Prostate gland (tissue), 2 donors: ENCODE data around the gene GAB1. TPM values are rescaled to one million over a fixed set of nuclear protein-coding genes. Genes with fewer than 3 reads are reported as not detected.

ENCODE experiments used
- DNase-seq: peaks from one replicate; pipeline ENCODE4 v3.0.0-alpha.2; 2019; ENCODE audit warnings: low spot score
- H3K27ac ChIP-seq, 2 donors: fragments of 200-600 bp; sonication (generic); 2 replicates each; pipeline ENCODE4 v1.5.1; 2017 to 2019
- H3K27me3 ChIP-seq: fragments of 200-600 bp; sonication (generic); replicated peaks from 2 replicates; pipeline ENCODE4 v1.5.1; 2019; ENCODE audit not compliant: insufficient read depth
- H3K36me3 ChIP-seq, 2 donors: fragments of 200-600 bp; sonication (generic); 1 replicate in 1 of 2; 2 replicates in 1 of 2; pipeline versions ENCODE4 v1.5.1 to v1.8.1; 2017 to 2019
- H3K4me1 ChIP-seq: fragments of 200-600 bp; sonication (generic); replicated peaks from 2 replicates; pipeline ENCODE4 v1.5.1; 2019
- H3K4me3 ChIP-seq, 2 donors: fragments of 200-600 bp; sonication (generic); 2 replicates each; pipeline ENCODE4 v1.5.1; 2017 to 2019
- H3K9me3 ChIP-seq: fragments of 200-600 bp; sonication (generic); 2 replicates; pipeline ENCODE4 v1.5.1; 2017
- POLR2A ChIP-seq: fragments of 450-650 bp; IDR thresholded peaks from one replicate; pipeline ENCODE4 v1.6.1; 2016; ENCODE audit warnings: antibody characterized with exemption, mild to moderate bottlenecking
- POLR2AphosphoS5 ChIP-seq: sonication (generic); formaldehyde crosslinking; IDR thresholded peaks from one replicate; pipeline ENCODE4 v1.6.1; 2017; ENCODE audit warnings: antibody characterized with exemption
- WGBS: methylation state at CpG from one replicate; pipeline ENCODE4 v1.1.5; 2018; 5-methylcytosine and 5-hydroxymethylcytosine counted together
- intact Hi-C: fragments of 100-400 bp; cut with DNase I; formaldehyde crosslinking; loops from one replicate; pipeline ENCODE4 v1.14.2; 2022
- total RNA-seq, 2 donors: library from RNA; depleted of rRNA; stranded (reverse); fragments of >200 nt; gene quantifications; one replicate each; pipeline ENCODE4 v1.1.0, GENCODE V29; 2016
- TF ChIP-seq, protein P1 (sequence below), 4 experiments: fragments of 200-600 bp in 2 of 4; fragments of 450-650 bp in 2 of 4; sonication (generic) in 2 of 4; IDR thresholded peaks; 1 replicate in 3 of 4; 2 replicates in 1 of 4; pipeline ENCODE4 v1.5.1; 2016 to 2019; ENCODE audit warnings: antibody characterized with exemption in 4 of 4, mild to moderate bottlenecking in 2 of 4, moderate library complexity in 2 of 4

The GAB1 gene
- total RNA-seq, 2 donors from 2014 or later: 13.7 to 61.1 TPM

DNA sequence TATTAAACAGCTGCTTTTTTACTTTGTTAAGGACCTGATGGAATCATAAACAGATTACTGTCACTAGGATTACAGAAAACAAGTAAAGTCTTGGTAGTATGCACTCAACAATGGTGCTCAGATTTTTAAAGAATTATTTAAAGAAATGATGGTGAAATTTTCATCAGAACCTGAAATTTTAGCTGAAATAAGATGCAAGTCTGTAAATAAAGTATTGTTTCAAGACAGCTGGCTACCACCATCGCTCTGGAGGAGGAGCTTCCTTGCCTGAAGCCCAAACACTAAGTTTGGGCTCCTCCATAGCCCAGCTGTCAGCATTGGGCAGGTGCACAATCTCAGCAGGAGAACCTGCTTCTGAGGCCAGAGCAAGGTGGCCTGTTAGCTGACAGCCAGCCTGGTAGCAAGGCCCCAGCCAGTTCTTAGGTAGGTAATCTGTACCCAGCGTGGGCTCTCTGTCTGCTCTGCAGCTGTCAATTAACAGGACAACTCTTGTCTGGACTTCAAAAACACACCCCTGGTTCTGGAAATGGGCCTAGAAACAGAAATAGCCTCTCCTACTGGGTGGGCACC lies 4.6 kb downstream of the GAB1 start:
- no peaks in the 10 kb centered on the region for H3K4me1 ChIP-seq
- no peak overlapping the region for H3K27ac ChIP-seq
- DNase-seq: no peak
- H3K27me3 ChIP-seq: no peaks in the 10 kb centered on the region
- 96% methylated on average over 2 of the region's 2 CpGs for WGBS
- no peak overlapping the region for H3K4me3 ChIP-seq
- no peaks in the 10 kb centered on the region for H3K36me3 ChIP-seq
- TF ChIP-seq POLR2AphosphoS5: no peak
- TF ChIP-seq, protein P1, sequence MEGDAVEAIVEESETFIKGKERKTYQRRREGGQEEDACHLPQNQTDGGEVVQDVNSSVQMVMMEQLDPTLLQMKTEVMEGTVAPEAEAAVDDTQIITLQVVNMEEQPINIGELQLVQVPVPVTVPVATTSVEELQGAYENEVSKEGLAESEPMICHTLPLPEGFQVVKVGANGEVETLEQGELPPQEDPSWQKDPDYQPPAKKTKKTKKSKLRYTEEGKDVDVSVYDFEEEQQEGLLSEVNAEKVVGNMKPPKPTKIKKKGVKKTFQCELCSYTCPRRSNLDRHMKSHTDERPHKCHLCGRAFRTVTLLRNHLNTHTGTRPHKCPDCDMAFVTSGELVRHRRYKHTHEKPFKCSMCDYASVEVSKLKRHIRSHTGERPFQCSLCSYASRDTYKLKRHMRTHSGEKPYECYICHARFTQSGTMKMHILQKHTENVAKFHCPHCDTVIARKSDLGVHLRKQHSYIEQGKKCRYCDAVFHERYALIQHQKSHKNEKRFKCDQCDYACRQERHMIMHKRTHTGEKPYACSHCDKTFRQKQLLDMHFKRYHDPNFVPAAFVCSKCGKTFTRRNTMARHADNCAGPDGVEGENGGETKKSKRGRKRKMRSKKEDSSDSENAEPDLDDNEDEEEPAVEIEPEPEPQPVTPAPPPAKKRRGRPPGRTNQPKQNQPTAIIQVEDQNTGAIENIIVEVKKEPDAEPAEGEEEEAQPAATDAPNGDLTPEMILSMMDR (IDR thresholded peaks at IDR 0.05): no peak
- no peak for TF ChIP-seq POLR2A
- intact Hi-C loops: no loop called here
- no peaks in the 10 kb centered on the region for H3K9me3 ChIP-seq

- no peaks in the 10 kb centered on the region for H3K9me3 ChIP-seq
- DNase-seq: no peak
- H3K36me3 ChIP-seq: no peaks in the 10 kb centered on the region
- no peak overlapping the region for H3K27ac ChIP-seq
- 79% methylated on average over 3 of the region's 3 CpGs for WGBS
- no peak overlapping the region for H3K4me3 ChIP-seq
- TF ChIP-seq, protein P1 (IDR thresholded peaks at IDR 0.05): no peak
- no peak for TF ChIP-seq POLR2AphosphoS5
- TF ChIP-seq POLR2A: no peak
- H3K4me1 ChIP-seq: no peaks in the 10 kb centered on the region
- intact Hi-C loops: no loop called here
- H3K27me3 ChIP-seq: no peaks in the 10 kb centered on the region
Measured at GRCh38 chr4:143343276-143343831, 6.7 kb downstream of the GAB1 start.

GRCh38 chr4:143344041-143344440 lies 7.4 kb downstream of the GAB1 start:
- no peaks in the 10 kb centered on the region for H3K9me3 ChIP-seq
- H3K36me3 ChIP-seq: no peaks in the 10 kb centered on the region
- H3K27ac ChIP-seq: no peak overlapping the region
- WGBS: 57% methylated on average over 7 of the region's 7 CpGs
- TF ChIP-seq POLR2A (no peak), POLR2AphosphoS5 (no peak)
- TF ChIP-seq, protein P1 (IDR thresholded peaks at IDR 0.05): no peak
- no peak for DNase-seq
- no peaks in the 10 kb centered on the region for H3K27me3 ChIP-seq
- H3K4me1 ChIP-seq: no peaks in the 10 kb centered on the region
- H3K4me3 ChIP-seq: no peak overlapping the region
- intact Hi-C loops: no loop called here

DNA sequence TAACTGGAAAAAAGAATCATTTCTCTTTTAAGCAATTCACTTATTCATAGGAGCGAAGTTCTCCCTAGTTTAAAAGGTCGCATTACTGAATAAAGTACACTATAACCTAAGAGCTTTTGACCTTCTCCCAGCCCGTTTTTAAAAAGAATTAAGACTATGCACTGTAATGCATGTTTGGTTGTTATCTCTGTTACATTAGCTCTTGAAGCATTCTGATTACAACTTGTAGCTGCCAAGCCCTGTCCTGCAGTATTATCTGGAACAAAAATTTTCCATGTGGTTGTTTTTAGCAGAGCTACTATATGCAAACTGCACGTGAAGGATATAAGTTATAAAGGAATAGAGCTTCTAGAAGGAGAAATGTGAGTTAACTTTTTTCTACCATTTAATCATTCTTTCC lies 8.1 kb downstream of the GAB1 start:
- H3K36me3 ChIP-seq: no peaks in the 10 kb centered on the region
- no peaks in the 10 kb centered on the region for H3K9me3 ChIP-seq
- no peaks in the 10 kb centered on the region for H3K27me3 ChIP-seq
- H3K4me3 ChIP-seq: no peak overlapping the region
- no peaks in the 10 kb centered on the region for H3K4me1 ChIP-seq
- intact Hi-C loops: no loop called here
- TF ChIP-seq POLR2A (no peak), POLR2AphosphoS5 (no peak)
- TF ChIP-seq, protein P1 (IDR thresholded peaks at IDR 0.05): no peak
- 65% methylated on average over 4 of the region's 4 CpGs for WGBS
- H3K27ac ChIP-seq: no peak overlapping the region
- DNase-seq: no peak

DNA sequence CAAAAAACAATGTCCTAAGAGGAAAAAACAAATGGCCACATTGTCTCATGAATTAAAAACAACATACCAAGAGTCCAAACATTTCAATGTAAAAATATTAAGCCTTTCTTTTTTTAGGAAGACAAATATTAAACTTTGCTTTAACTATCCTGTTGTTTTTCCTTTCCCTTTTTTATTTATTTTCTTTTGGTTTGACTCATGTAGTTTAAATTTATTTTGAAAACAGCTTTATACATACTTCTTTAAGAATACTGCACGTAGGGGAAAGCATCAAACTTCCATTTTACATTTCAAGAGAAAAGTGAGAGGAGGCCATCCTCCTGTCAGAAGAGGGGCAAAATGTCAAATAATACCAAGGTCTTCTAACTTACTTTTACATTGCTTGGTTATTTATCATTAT lies 8.7 kb downstream of the GAB1 start:
- H3K4me1 ChIP-seq: no peaks in the 10 kb centered on the region
- no peaks in the 10 kb centered on the region for H3K27me3 ChIP-seq
- no peak overlapping the region for H3K4me3 ChIP-seq
- H3K36me3 ChIP-seq: no peaks in the 10 kb centered on the region
- TF ChIP-seq POLR2AphosphoS5: no peak
- TF ChIP-seq POLR2A: no peak
- TF ChIP-seq, protein P1 (IDR thresholded peaks at IDR 0.05): no peak
- intact Hi-C loops: no loop called here
- no peak for DNase-seq
- no peak overlapping the region for H3K27ac ChIP-seq
- 83% methylated on average over 1 of the region's 1 CpG for WGBS
- no peaks in the 10 kb centered on the region for H3K9me3 ChIP-seq
